Endothelial cell (in vitro differentiated cells): ENCODE results near the gene RGS6. TPM values are rescaled to one million over a fixed set of nuclear protein-coding genes. Genes with fewer than 3 reads are reported as not detected.
A peak's percentile ranks its signal among the peaks of the same experiment; 100 is the strongest.

Experiments used
- DNase-seq: peaks from one replicate; pipeline ENCODE4 v3.0.0; 2021; ENCODE audit warnings: low spot score
- H3K27ac Mint-ChIP-seq: one replicate; pipeline ENCODE4 v1.8.0; 2021; ENCODE audit warnings: mixed read lengths, inconsistent platforms; ENCODE audit not compliant: unreplicated experiment
- H3K27me3 Mint-ChIP-seq: one replicate; pipeline ENCODE4 v1.8.0; 2021; ENCODE audit warnings: mild to moderate bottlenecking, moderate library complexity, mixed read lengths, inconsistent platforms; ENCODE audit not compliant: unreplicated experiment
- H3K36me3 Mint-ChIP-seq: one replicate; pipeline ENCODE4 v1.8.0; 2021; ENCODE audit warnings: mild to moderate bottlenecking, low read depth, mixed read lengths, inconsistent platforms; ENCODE audit not compliant: unreplicated experiment
- H3K4me1 Mint-ChIP-seq: one replicate; pipeline ENCODE4 v1.8.0; 2021; ENCODE audit warnings: mild to moderate bottlenecking, mixed read lengths, inconsistent platforms; ENCODE audit not compliant: unreplicated experiment
- H3K4me3 Mint-ChIP-seq: one replicate; pipeline ENCODE4 v1.8.0; 2021; ENCODE audit warnings: mild to moderate bottlenecking, mixed read lengths, inconsistent platforms; ENCODE audit not compliant: unreplicated experiment
- H3K9me3 Mint-ChIP-seq: one replicate; pipeline ENCODE4 v1.8.0; 2021; ENCODE audit warnings: mixed read lengths, inconsistent platforms; ENCODE audit not compliant: unreplicated experiment
- CTCF ChIP-seq: fragments of 200-600 bp; sonication (generic); IDR thresholded peaks from one replicate; pipeline ENCODE4 v1.5.0; 2021; ENCODE audit warnings: antibody characterized with exemption; ENCODE audit not compliant: unreplicated experiment
- total RNA-seq: library from RNA; stranded (reverse); fragmentation: NEBNext Ultra II Directional; extraction: Animal tissue kit (Norgen Biotek cat#: 25700); gene quantifications from one replicate; pipeline ENCODE4 v1.2.1, GENCODE V29; 2021; ENCODE audit not compliant: unreplicated experiment

RGS6 gene
- total RNA-seq, 1 donor from 2014 or later = 15.7 TPM

- no peak overlapping the region for H3K27ac Mint-ChIP-seq
- H3K36me3 Mint-ChIP-seq = no peaks in the 10 kb centered on the region
- TF ChIP-seq CTCF = no peak
- no peak overlapping the region for H3K4me3 Mint-ChIP-seq
- DNase-seq = no peak
- H3K9me3 Mint-ChIP-seq = no peaks in the 10 kb centered on the region
- peaks cover 6% of the 10 kb centered on the region for H3K27me3 Mint-ChIP-seq
- H3K4me1 Mint-ChIP-seq = peaks cover 3% of the 10 kb centered on the region
Measured at GRCh38 chr14:72523424-72524294, 591.4 kb downstream of the RGS6 start.

DNA sequence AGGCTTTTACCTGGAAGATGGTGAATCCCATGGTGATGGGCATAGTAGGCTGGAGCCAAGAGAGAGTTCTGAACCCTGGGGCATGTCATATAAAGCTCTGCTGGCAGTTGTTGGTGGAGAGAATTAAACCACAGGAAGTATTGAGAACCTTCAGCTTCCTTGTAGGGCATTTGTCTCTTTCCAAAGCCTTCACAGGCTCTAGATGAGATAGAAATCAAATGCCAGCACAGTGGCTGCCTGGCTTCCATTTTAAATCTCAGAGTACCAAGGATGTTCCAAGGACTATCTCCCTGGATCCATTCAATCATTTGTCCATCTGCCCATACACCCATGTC, 592.0 kb downstream of the RGS6 start:
- TF ChIP-seq CTCF = no peak
- Mint-ChIP-seq H3K4me3 (no peak overlapping the region), H3K27ac (no peak overlapping the region), H3K36me3 (no peaks in the 10 kb centered on the region), H3K9me3 (no peaks in the 10 kb centered on the region), H3K27me3 (peaks cover 6% of the 10 kb centered on the region), H3K4me1 (peaks cover 3% of the 10 kb centered on the region)
- DNase-seq = no peak

- H3K36me3 Mint-ChIP-seq = no peaks in the 10 kb centered on the region
- H3K9me3 Mint-ChIP-seq = no peaks in the 10 kb centered on the region
- DNase-seq = no peak
- no peak overlapping the region for H3K4me3 Mint-ChIP-seq
- no peak for TF ChIP-seq CTCF
- peaks cover 3% of the 10 kb centered on the region for H3K4me1 Mint-ChIP-seq
- H3K27me3 Mint-ChIP-seq = peaks cover 6% of the 10 kb centered on the region
- no peak overlapping the region for H3K27ac Mint-ChIP-seq
Measured at GRCh38 chr14:72525087-72525915, 593.1 kb downstream of the RGS6 start.

DNA sequence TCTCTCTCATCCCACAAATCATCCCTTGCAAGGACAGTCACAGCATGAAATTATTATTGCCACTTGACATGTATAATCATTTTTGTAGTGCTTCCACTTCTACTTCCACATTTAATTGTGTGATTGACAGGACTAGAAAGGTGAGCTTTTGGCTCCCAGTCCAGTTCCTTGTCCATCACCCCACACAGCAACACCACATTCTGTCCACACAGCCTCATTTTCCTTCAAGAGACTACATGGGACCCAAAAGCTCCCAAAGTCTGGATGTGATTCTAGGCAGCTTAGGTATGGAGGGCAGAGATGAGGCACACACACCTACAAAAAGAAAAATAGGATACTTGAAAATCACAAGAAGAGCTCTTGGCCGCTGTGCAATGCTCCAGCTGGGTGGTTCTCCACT, 595.4 kb downstream of the RGS6 start:
- peak overlapping the region; percentile 17 for H3K4me3 Mint-ChIP-seq
- H3K27ac Mint-ChIP-seq = no peak overlapping the region
- H3K36me3 Mint-ChIP-seq = peaks cover 7% of the 10 kb centered on the region
- H3K4me1 Mint-ChIP-seq = peaks cover 3% of the 10 kb centered on the region
- no peak for TF ChIP-seq CTCF
- peaks cover 4% of the 10 kb centered on the region for H3K27me3 Mint-ChIP-seq
- DNase-seq = no peak
- peaks cover 5% of the 10 kb centered on the region for H3K9me3 Mint-ChIP-seq
